ENCODE data around the gene MUC3A. TPM values are rescaled to one million over a fixed set of nuclear protein-coding genes. Genes with fewer than 3 reads are reported as not detected.
"Not testable (repeated sequence)": the region's sequence is repeated elsewhere in the genome, so short reads cannot be mapped to it uniquely, and the experiment has no call there.

The MUC3A gene
- total RNA-seq, 4 donors from 2014 or later: 0.09 TPM; not detected in 3

GRCh38 chr7:100921039-100921438, 28.3 kb upstream of the MUC3A start:
- DNase-seq: no peak

DNA sequence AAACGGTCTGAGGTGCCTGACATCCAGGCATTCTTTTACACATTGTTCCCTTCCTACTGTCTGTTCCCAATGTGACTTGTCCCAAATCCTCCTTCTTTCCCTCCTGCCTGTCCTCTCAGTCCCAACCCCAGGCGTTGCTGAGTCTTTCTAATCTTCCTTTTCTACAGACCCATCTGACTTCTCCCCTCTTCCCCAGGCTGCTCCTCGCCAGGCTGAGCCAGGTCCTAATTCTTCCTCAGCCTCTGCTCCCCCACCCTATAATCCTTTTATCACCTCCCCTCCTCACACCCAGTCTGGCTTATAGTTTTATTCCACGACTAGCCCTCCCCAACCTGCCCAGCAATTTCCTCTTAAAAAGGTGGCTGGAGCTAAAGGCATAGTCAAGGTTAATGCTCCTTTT, 25.7 kb upstream of the MUC3A start:
- H3K4me3 ChIP-seq; H3K4me1 ChIP-seq; H3K36me3 ChIP-seq; intact Hi-C loops (cut with DNase I; ENCODE audit: low total_unique reads); H3K27me3 ChIP-seq; H3K27ac ChIP-seq; DNase-seq; H3K9me3 ChIP-seq: not testable (repeated sequence)

More at GRCh38 chr7:100921039-100921438, 28.3 kb upstream of the MUC3A start:
- Histone ChIP-seq H3K27ac (no peak overlapping the region), H3K36me3 (no peaks in the 10 kb centered on the region), H3K27me3 (no peaks in the 10 kb centered on the region), H3K9me3 (no peaks in the 10 kb centered on the region), H3K4me3 (no peak overlapping the region), H3K4me1 (no peaks in the 10 kb centered on the region)
- intact Hi-C loops (cut with DNase I; ENCODE audit: low total_unique reads): no loop called here
- TF ChIP-seq POLR2A (IDR thresholded peaks at IDR 0.05) (no peak), CTCF (IDR thresholded peaks at IDR 0.05) (no peak)

DNA sequence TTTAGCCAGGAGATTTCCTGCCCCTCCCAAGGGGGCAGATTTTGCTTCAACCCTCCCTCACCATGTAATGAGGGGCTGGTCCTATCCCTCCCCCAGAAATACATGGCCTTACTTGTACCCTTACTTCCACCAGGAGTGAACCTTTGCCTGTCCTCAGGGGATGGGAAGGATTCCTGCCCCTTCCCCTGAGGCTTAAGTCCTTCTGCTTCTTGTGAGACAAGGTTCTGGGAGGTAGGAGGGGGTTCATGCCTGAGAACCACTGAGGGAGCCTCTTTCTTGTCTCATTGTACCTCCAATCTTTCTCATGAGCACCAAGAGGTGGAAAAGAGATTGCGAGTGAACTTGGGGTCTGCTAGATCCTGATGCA, 19.5 kb upstream of the MUC3A start:
- no peak for TF ChIP-seq CTCF (IDR thresholded peaks at IDR 0.05)
- TF ChIP-seq POLR2A (IDR thresholded peaks at IDR 0.05): no peak
- H3K27ac ChIP-seq: no peak overlapping the region
- H3K36me3 ChIP-seq: no peaks in the 10 kb centered on the region
- no peak overlapping the region for H3K4me3 ChIP-seq
- intact Hi-C loops (cut with DNase I; ENCODE audit: low total_unique reads): no loop called here
- no peaks in the 10 kb centered on the region for H3K4me1 ChIP-seq
- no peaks in the 10 kb centered on the region for H3K27me3 ChIP-seq
- H3K9me3 ChIP-seq: no peaks in the 10 kb centered on the region
- no peak for DNase-seq

- Histone ChIP-seq H3K27ac (no peak overlapping the region), H3K9me3 (no peaks in the 10 kb centered on the region), H3K4me1 (no peaks in the 10 kb centered on the region), H3K4me3 (no peak overlapping the region), H3K27me3 (no peaks in the 10 kb centered on the region), H3K36me3 (no peaks in the 10 kb centered on the region)
- TF ChIP-seq POLR2A (IDR thresholded peaks at IDR 0.05): no peak
- no peak for TF ChIP-seq CTCF (IDR thresholded peaks at IDR 0.05)
- no peak for DNase-seq
- intact Hi-C loops (cut with DNase I; ENCODE audit: low total_unique reads): no loop called here
These were observed 15.6 kb upstream of the MUC3A start for GRCh38 chr7:100933734-100934133.

DNA sequence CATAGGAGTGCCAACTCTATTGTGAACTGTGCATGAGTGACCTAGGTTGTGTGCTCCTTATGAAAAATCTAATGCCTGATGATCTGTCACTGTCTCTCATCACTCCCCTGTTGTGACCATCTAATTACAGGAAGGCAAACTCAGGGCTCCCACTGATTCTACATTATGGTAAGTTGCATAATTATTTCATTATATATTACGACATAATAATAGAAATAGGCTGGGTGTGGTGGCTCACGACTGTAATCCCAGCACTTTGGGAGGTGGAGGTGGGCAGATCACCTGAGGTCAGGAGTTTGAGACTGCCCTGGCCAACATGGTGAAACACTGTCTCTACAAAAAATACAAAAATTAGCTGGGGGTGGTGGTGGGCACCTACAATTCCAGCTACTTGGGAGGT, 14.0 kb upstream of the MUC3A start:
- H3K4me1 ChIP-seq; H3K27me3 ChIP-seq; DNase-seq; H3K36me3 ChIP-seq; intact Hi-C loops (cut with DNase I; ENCODE audit: low total_unique reads); H3K27ac ChIP-seq; H3K4me3 ChIP-seq; H3K9me3 ChIP-seq: not testable (repeated sequence)

GRCh38 chr7:100936167-100936566, 13.2 kb upstream of the MUC3A start:
- H3K9me3 ChIP-seq; DNase-seq; intact Hi-C loops (cut with DNase I; ENCODE audit: low total_unique reads); H3K36me3 ChIP-seq; H3K4me3 ChIP-seq; H3K27ac ChIP-seq; H3K27me3 ChIP-seq; H3K4me1 ChIP-seq: not testable (repeated sequence)

DNA sequence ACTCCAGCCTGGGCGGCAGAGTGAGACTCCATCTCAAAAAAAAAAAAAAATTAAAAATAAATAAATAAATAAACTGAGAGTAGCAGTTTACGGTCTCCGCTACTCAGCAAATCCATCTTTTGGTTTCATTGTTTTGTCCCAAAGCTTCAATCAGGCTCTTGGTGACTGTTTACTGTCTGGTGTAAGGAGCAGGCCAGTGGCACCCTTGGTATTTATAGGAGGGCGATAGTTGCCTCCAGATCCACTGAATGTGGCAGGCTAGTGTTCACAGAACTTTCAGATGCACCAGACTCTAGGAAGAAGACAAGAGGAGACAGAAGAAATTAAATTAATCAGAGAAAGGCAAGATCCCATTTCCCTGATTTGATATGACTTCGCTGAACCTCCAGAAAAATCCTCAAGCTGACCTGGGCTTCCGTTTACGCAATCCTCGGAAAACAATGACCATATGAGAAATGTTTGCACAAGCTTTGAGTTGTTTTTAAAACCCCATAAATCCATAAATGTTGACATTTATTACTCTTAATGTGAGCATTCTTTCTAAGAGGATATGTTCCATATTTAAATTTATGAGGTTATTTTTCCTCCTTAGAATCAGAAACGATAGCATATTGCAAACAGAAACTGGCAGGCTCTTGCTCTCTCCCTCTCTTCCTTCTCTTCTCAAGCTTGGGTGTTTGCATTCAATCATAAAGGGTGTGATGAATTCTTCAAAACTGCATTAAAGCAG, 7.1 kb upstream of the MUC3A start:
- no peaks in the 10 kb centered on the region for H3K27me3 ChIP-seq
- TF ChIP-seq POLR2A (IDR thresholded peaks at IDR 0.05): no peak
- no peak for TF ChIP-seq CTCF (IDR thresholded peaks at IDR 0.05)
- H3K4me3 ChIP-seq: no peak overlapping the region
- no peaks in the 10 kb centered on the region for H3K9me3 ChIP-seq
- DNase-seq: no peak
- peak overlapping the region in 1 of 2 donors; percentile 32 for H3K27ac ChIP-seq
- intact Hi-C loops (cut with DNase I; ENCODE audit: low total_unique reads): no loop called here
- H3K4me1 ChIP-seq: no peaks in the 10 kb centered on the region
- H3K36me3 ChIP-seq: no peaks in the 10 kb centered on the region

All from uterus (tissue), 4 donors.